ENCODE results near the gene SLC4A7. TPM values are rescaled to one million over a fixed set of nuclear protein-coding genes. Genes with fewer than 3 reads are reported as not detected.

SLC4A7 gene
- total and polyA plus RNA-seq, 4 experiments from 2014 or later, result 12.7 to 103 (median 60.9) TPM

GRCh38 chr3:27504749-27505148 is 20.6 kb upstream of the SLC4A7 start:
- H3K27ac Mint-ChIP-seq, result no peak overlapping the region
- POLR2A ChIA-PET (ENCODE audit: partially characterized antibody), result no interaction called here
- H3K4me3 Mint-ChIP-seq, result no peak overlapping the region

DNA sequence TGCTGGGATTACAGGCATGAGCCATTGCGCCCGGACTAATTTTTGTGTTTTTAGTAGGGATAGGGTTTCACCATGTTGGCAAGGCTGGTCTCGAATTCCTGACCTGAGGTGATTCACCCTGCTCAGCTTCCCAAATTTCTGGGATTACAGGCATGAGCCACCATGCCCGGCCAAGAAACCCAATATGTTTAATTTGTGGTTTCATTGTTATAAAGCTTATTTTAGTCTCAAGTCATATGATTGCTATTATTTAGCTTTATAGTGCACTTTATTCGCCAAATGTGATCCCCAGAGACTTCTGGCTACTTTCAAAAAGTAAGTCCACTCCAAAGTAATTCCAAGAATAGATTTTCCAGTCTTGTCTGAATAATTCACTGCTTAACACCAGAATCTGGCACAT is 19.3 kb upstream of the SLC4A7 start:
- Histone ChIP-seq H3K36me3 (ENCODE audit: insufficient read depth, low read length) (no peaks in the 10 kb centered on the region), H3K4me1 (ENCODE audit: insufficient read depth, low read length) (no peaks in the 10 kb centered on the region), H3K9me3 (ENCODE audit: control insufficient read depth in 1 of 2, low read length in 2 of 2) (no peaks in the 10 kb centered on the region), H3K27me3 (ENCODE audit: insufficient read depth, low read length) (no peaks in the 10 kb centered on the region), H3K27ac (ENCODE audit: low read depth, low read length) (no peak overlapping the region), H3K4me3 (ENCODE audit: low read length in 2 of 2) (no peak overlapping the region)
- Mint-ChIP-seq H3K9me3 (no peaks in the 10 kb centered on the region), H3K4me3 (no peak overlapping the region), H3K4me1 (peaks cover 0 to 3% (median under 1%) of the 10 kb centered on the region in 4 donors), H3K27me3 (no peaks in the 10 kb centered on the region), H3K27ac (no peak overlapping the region), H3K36me3 (no peaks in the 10 kb centered on the region)
- ChIA-PET CTCF (ENCODE audit: partially characterized antibody) (interaction anchor here (1.3 kb wide), 1 partner anchor 178 kb away, joined by 3 read pairs; no protein-coding TSS in a partner anchor), POLR2A (ENCODE audit: partially characterized antibody) (no interaction called here)
- no peak for DNase-seq
- intact Hi-C loops (cut with micrococcal nuclease), result no loop called here

More at GRCh38 chr3:27504749-27505148, 20.6 kb upstream of the SLC4A7 start:
- Histone ChIP-seq H3K27ac (ENCODE audit: low read depth, low read length) (no peak overlapping the region), H3K27me3 (ENCODE audit: insufficient read depth, low read length) (no peaks in the 10 kb centered on the region), H3K9me3 (ENCODE audit: control insufficient read depth in 1 of 2, low read length in 2 of 2) (no peaks in the 10 kb centered on the region), H3K4me3 (ENCODE audit: low read length in 2 of 2) (no peak overlapping the region), H3K36me3 (ENCODE audit: insufficient read depth, low read length) (no peaks in the 10 kb centered on the region), H3K4me1 (ENCODE audit: insufficient read depth, low read length) (no peaks in the 10 kb centered on the region)
- no peak for DNase-seq
- H3K9me3 Mint-ChIP-seq, result no peaks in the 10 kb centered on the region
- CTCF ChIA-PET (ENCODE audit: partially characterized antibody), result no interaction called here
- no peaks in the 10 kb centered on the region for H3K27me3 Mint-ChIP-seq
- no peaks in the 10 kb centered on the region for H3K36me3 Mint-ChIP-seq
- intact Hi-C loops (cut with micrococcal nuclease), result no loop called here
- H3K4me1 Mint-ChIP-seq, result peaks cover 0 to 3% (median under 1%) of the 10 kb centered on the region in 4 donors

GRCh38 chr3:27501759-27502158 is 17.6 kb upstream of the SLC4A7 start:
- intact Hi-C loops (cut with micrococcal nuclease), result no loop called here
- ChIA-PET CTCF (ENCODE audit: partially characterized antibody) (interaction anchor here (0.6 to 1.5 kb wide), 2 partner anchors 11 to 37 kb away, joined by 4 to 7 read pairs; no protein-coding TSS in a partner anchor), POLR2A (ENCODE audit: partially characterized antibody) (interaction anchor here (0.5 kb wide), 1 partner anchor 28 kb away, joined by 3 read pairs; no protein-coding TSS in a partner anchor)
- Histone ChIP-seq H3K4me3 (ENCODE audit: low read length in 2 of 2) (no peak overlapping the region), H3K36me3 (ENCODE audit: insufficient read depth, low read length) (no peaks in the 10 kb centered on the region), H3K27ac (ENCODE audit: low read depth, low read length) (no peak overlapping the region), H3K27me3 (ENCODE audit: insufficient read depth, low read length) (no peaks in the 10 kb centered on the region), H3K4me1 (ENCODE audit: insufficient read depth, low read length) (no peaks in the 10 kb centered on the region), H3K9me3 (ENCODE audit: control insufficient read depth in 1 of 2, low read length in 2 of 2) (no peaks in the 10 kb centered on the region)
- no peak for DNase-seq
- H3K27me3 Mint-ChIP-seq, result no peaks in the 10 kb centered on the region
- H3K4me3 Mint-ChIP-seq, result no peak overlapping the region
- H3K9me3 Mint-ChIP-seq, result no peaks in the 10 kb centered on the region
- peaks cover under 1 to 3% (median under 1%) of the 10 kb centered on the region in 4 donors for H3K4me1 Mint-ChIP-seq
- H3K36me3 Mint-ChIP-seq, result no peaks in the 10 kb centered on the region
- H3K27ac Mint-ChIP-seq, result no peak overlapping the region

DNA sequence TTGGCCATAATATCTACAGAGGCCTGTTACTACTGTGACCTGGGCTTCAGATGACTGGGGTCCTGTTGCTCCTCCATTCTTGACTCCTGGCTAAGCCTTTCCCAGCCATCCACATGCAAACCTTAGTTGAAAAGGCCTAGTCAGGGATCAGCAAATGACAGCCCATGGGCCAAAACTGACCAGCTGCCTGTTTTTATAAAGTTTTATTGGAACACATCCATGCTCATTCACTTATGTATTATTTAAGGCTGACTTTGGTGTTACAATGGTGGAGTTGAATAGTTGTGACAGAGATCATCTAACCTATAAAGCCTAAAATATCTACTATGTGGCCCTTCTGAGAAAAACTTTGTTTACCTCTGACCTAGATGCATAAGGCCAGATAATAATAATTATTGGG is 16.8 kb upstream of the SLC4A7 start:
- DNase-seq, result no peak
- Mint-ChIP-seq H3K4me1 (peaks cover 0 to 5% (median 4%) of the 10 kb centered on the region in 4 donors), H3K4me3 (no peak overlapping the region), H3K27me3 (no peaks in the 10 kb centered on the region), H3K27ac (no peak overlapping the region), H3K9me3 (no peaks in the 10 kb centered on the region), H3K36me3 (no peaks in the 10 kb centered on the region)
- ChIA-PET POLR2A (ENCODE audit: partially characterized antibody) (no interaction called here), CTCF (ENCODE audit: partially characterized antibody) (no interaction called here)
- intact Hi-C loops (cut with micrococcal nuclease), result no loop called here
- H3K27me3 ChIP-seq (ENCODE audit: insufficient read depth, low read length), result no peaks in the 10 kb centered on the region
- no peak overlapping the region for H3K27ac ChIP-seq (ENCODE audit: low read depth, low read length)
- H3K36me3 ChIP-seq (ENCODE audit: insufficient read depth, low read length), result no peaks in the 10 kb centered on the region
- no peak overlapping the region for H3K4me3 ChIP-seq (ENCODE audit: low read length in 2 of 2)
- H3K4me1 ChIP-seq (ENCODE audit: insufficient read depth, low read length), result no peaks in the 10 kb centered on the region
- no peaks in the 10 kb centered on the region for H3K9me3 ChIP-seq (ENCODE audit: control insufficient read depth in 1 of 2, low read length in 2 of 2)

GRCh38 chr3:27500035-27500434 is 15.9 kb upstream of the SLC4A7 start:
- Mint-ChIP-seq H3K27ac (no peak overlapping the region), H3K36me3 (no peaks in the 10 kb centered on the region), H3K27me3 (no peaks in the 10 kb centered on the region), H3K4me1 (peaks cover 0 to 5% (median 4%) of the 10 kb centered on the region in 4 donors), H3K4me3 (no peak overlapping the region), H3K9me3 (no peaks in the 10 kb centered on the region)
- no peaks in the 10 kb centered on the region for H3K36me3 ChIP-seq (ENCODE audit: insufficient read depth, low read length)
- no peaks in the 10 kb centered on the region for H3K9me3 ChIP-seq (ENCODE audit: control insufficient read depth in 1 of 2, low read length in 2 of 2)
- H3K27ac ChIP-seq (ENCODE audit: low read depth, low read length), result no peak overlapping the region
- H3K4me3 ChIP-seq (ENCODE audit: low read length in 2 of 2), result no peak overlapping the region
- H3K27me3 ChIP-seq (ENCODE audit: insufficient read depth, low read length), result no peaks in the 10 kb centered on the region
- intact Hi-C loops (cut with micrococcal nuclease), result no loop called here
- CTCF ChIA-PET (ENCODE audit: partially characterized antibody), result no interaction called here
- no peaks in the 10 kb centered on the region for H3K4me1 ChIP-seq (ENCODE audit: insufficient read depth, low read length)
- no peak for DNase-seq
- POLR2A ChIA-PET (ENCODE audit: partially characterized antibody), result interaction anchor here (0.9 kb wide), 1 partner anchor 11 kb away, joined by 3 read pairs; no protein-coding TSS in a partner anchor

- POLR2A ChIA-PET (ENCODE audit: partially characterized antibody), result no interaction called here
- intact Hi-C loops (cut with micrococcal nuclease), result no loop called here
- no peaks in the 10 kb centered on the region for H3K4me1 ChIP-seq (ENCODE audit: insufficient read depth, low read length)
- H3K27ac Mint-ChIP-seq, result no peak overlapping the region
- CTCF ChIA-PET (ENCODE audit: partially characterized antibody), result no interaction called here
- no peaks in the 10 kb centered on the region for H3K9me3 ChIP-seq (ENCODE audit: control insufficient read depth in 1 of 2, low read length in 2 of 2)
- DNase-seq, result no peak
- H3K36me3 ChIP-seq (ENCODE audit: insufficient read depth, low read length), result no peaks in the 10 kb centered on the region
- H3K4me1 Mint-ChIP-seq, result peaks cover 0 to 5% (median 4%) of the 10 kb centered on the region in 4 donors
- no peaks in the 10 kb centered on the region for H3K27me3 ChIP-seq (ENCODE audit: insufficient read depth, low read length)
- H3K27ac ChIP-seq (ENCODE audit: low read depth, low read length), result no peak overlapping the region
- peaks cover 0 to 2% of the 10 kb centered on the region in 2 donors for H3K27me3 Mint-ChIP-seq
- no peak overlapping the region for H3K4me3 Mint-ChIP-seq
- H3K9me3 Mint-ChIP-seq, result peaks cover 0 to 2% (median 0%) of the 10 kb centered on the region in 8 donors
- H3K4me3 ChIP-seq (ENCODE audit: low read length in 2 of 2), result no peak overlapping the region
- H3K36me3 Mint-ChIP-seq, result no peaks in the 10 kb centered on the region
Measured at GRCh38 chr3:27494784-27495183, 10.6 kb upstream of the SLC4A7 start.

GRCh38 chr3:27488821-27489220 is 4.6 kb upstream of the SLC4A7 start:
- no peak overlapping the region for H3K4me3 ChIP-seq (ENCODE audit: low read length in 2 of 2)
- no peaks in the 10 kb centered on the region for H3K27me3 ChIP-seq (ENCODE audit: insufficient read depth, low read length)
- ChIA-PET POLR2A (ENCODE audit: partially characterized antibody) (no interaction called here), CTCF (ENCODE audit: partially characterized antibody) (interaction anchor here (1.1 kb wide), 1 partner anchor 33 kb away, joined by 3 read pairs; no protein-coding TSS in a partner anchor)
- Mint-ChIP-seq H3K4me1 (peaks cover 0 to 5% (median under 1%) of the 10 kb centered on the region in 4 donors), H3K27me3 (peaks cover 0 to 2% of the 10 kb centered on the region in 2 donors), H3K4me3 (no peak overlapping the region), H3K9me3 (peaks cover 0 to 2% (median 0%) of the 10 kb centered on the region in 8 donors), H3K27ac (no peak overlapping the region), H3K36me3 (peaks cover 0 to 3% of the 10 kb centered on the region in 2 donors)
- no peak overlapping the region for H3K27ac ChIP-seq (ENCODE audit: low read depth, low read length)
- no peaks in the 10 kb centered on the region for H3K9me3 ChIP-seq (ENCODE audit: control insufficient read depth in 1 of 2, low read length in 2 of 2)
- no peak for DNase-seq
- peaks cover 7% of the 10 kb centered on the region for H3K4me1 ChIP-seq (ENCODE audit: insufficient read depth, low read length)
- intact Hi-C loops (cut with micrococcal nuclease), result loop anchor here (10.0 kb wide), 1 partner anchor 756 kb away; the partner anchor contains the start of gene CMC1
- H3K36me3 ChIP-seq (ENCODE audit: insufficient read depth, low read length), result no peaks in the 10 kb centered on the region
